IMR-90 (cell line): Measurements from ENCODE around the gene CFP. TPM values are rescaled to one million over a fixed set of nuclear protein-coding genes. Genes with fewer than 3 reads are reported as not detected.

ENCODE experiments used
- ATAC-seq: fragments of 200-7000 bp; cut with Tn5 transposase; 2 replicates; pipeline ENCODE4 v1.9.1; 2020; ENCODE audit warnings: low read depth, mild to moderate bottlenecking, moderate library complexity
- BruUV-seq: library from RNA; stranded (reverse); fragments of 400-500 nt; replicated peaks from 2 replicates; lab custom pipeline; 2021; lab: Mats Ljungman, UMichigan
- CTCF ChIA-PET: fragments of 300-600 bp; formaldehyde crosslinking; extraction: SDS; loops from one replicate; lab custom pipeline; 2021; ENCODE audit warnings: antibody characterized with exemption; lab: Yijun Ruan, JAX
- POLR2A ChIA-PET: fragments of 300-600 bp; sonication (Branson Sonifier 250); formaldehyde crosslinking; loops from one replicate; lab custom pipeline; 2022; ENCODE audit warnings: antibody characterized with exemption; ENCODE audit not compliant: unreplicated experiment; lab: Charles Lee
- DNase-seq: peaks from one replicate; pipeline ENCODE4 v3.0.0; 2013
- H2AFZ ChIP-seq: replicated peaks from 2 replicates; pipeline ENCODE3; 2013; ENCODE audit warnings: low read length, mild to moderate bottlenecking; ENCODE audit not compliant: poor library complexity
- H2AK5ac ChIP-seq: 2 replicates; pipeline ENCODE4 v1.6.1; 2013; ENCODE audit warnings: low read depth, low read length, inconsistent platforms
- H2AK9ac ChIP-seq: replicated peaks from 2 replicates; pipeline ENCODE3; 2013; ENCODE audit warnings: mild to moderate bottlenecking, low read depth, low read length, moderate library complexity; ENCODE audit not compliant: poor library complexity
- H2BK120ac ChIP-seq: 2 replicates; pipeline ENCODE4 v1.6.1; 2013; ENCODE audit warnings: low read depth, low read length, inconsistent platforms
- H2BK15ac ChIP-seq: 3 replicates; pipeline ENCODE4 v1.6.1; 2013; ENCODE audit warnings: low read depth, low read length, inconsistent platforms
- H2BK20ac ChIP-seq: 2 replicates; pipeline ENCODE4 v1.6.1; 2013; ENCODE audit warnings: low read depth, mild to moderate bottlenecking, inconsistent platforms, low read length, moderate library complexity
- H2BK5ac ChIP-seq: 2 replicates; pipeline ENCODE4 v1.6.1; 2013; ENCODE audit warnings: mild to moderate bottlenecking, low read depth, low read length, inconsistent platforms; ENCODE audit not compliant: poor library complexity, severe bottlenecking
- H3K14ac ChIP-seq: replicated peaks from 2 replicates; pipeline ENCODE4 v1.6.1; 2013; ENCODE audit warnings: low read depth, low read length, inconsistent platforms
- H3K18ac ChIP-seq: 2 replicates; pipeline ENCODE4 v1.6.1; 2013; ENCODE audit warnings: low read depth, low read length, control low read depth
- H3K23ac ChIP-seq: 2 replicates; pipeline ENCODE4 v1.6.1; 2013; ENCODE audit warnings: low read depth, low read length, inconsistent platforms
- H3K27ac ChIP-seq: 2 replicates; pipeline ENCODE4 v1.5.1; 2013; ENCODE audit warnings: mild to moderate bottlenecking, control low read depth, low read length; ENCODE audit not compliant: insufficient read depth
- H3K27me3 ChIP-seq: 2 replicates; pipeline ENCODE4 v1.6.1; 2013; ENCODE audit warnings: low read length; ENCODE audit not compliant: control insufficient read depth, insufficient read depth
- H3K36me3 ChIP-seq: 2 replicates; pipeline ENCODE4 v1.6.1; 2013; ENCODE audit warnings: low read length, mixed read lengths; ENCODE audit not compliant: control insufficient read depth, insufficient read depth
- H3K4ac ChIP-seq: 2 replicates; pipeline ENCODE4 v1.6.1; 2013; ENCODE audit warnings: low read depth, low read length, inconsistent platforms
- H3K4me1 ChIP-seq: 2 replicates; pipeline ENCODE4 v1.6.1; 2013; ENCODE audit warnings: low read length, mixed read lengths; ENCODE audit not compliant: control insufficient read depth, insufficient read depth
- H3K4me2 ChIP-seq: 2 replicates; pipeline ENCODE4 v1.6.1; 2013; ENCODE audit warnings: low read depth, mild to moderate bottlenecking, control low read depth, low read length, moderate library complexity
- H3K4me3 ChIP-seq: 2 replicates; pipeline ENCODE4 v1.5.1; 2013; ENCODE audit warnings: low read depth, mild to moderate bottlenecking, control low read depth, low read length, moderate library complexity; ENCODE audit not compliant: insufficient read depth
- H3K56ac ChIP-seq: 2 replicates; pipeline ENCODE4 v1.6.1; 2013; ENCODE audit warnings: low read length, inconsistent platforms; ENCODE audit not compliant: insufficient read depth; ENCODE audit errors: extremely low read depth
- H3K79me1 ChIP-seq, 2 experiments: 2 replicates each; pipeline ENCODE4 v1.6.1; 2013; ENCODE audit warnings: low read length in 2 of 2, inconsistent platforms in 1 of 2, low read depth in 1 of 2
- H3K9ac ChIP-seq: 2 replicates; pipeline ENCODE4 v1.6.1; 2013; ENCODE audit warnings: low read depth, low read length, control low read depth
- H3K9me1 ChIP-seq: 2 replicates; pipeline ENCODE4 v1.6.1; 2013; ENCODE audit warnings: low read length, inconsistent platforms; ENCODE audit not compliant: insufficient read depth
- H3K9me3 ChIP-seq: 2 replicates; pipeline ENCODE4 v1.6.1; 2013; ENCODE audit warnings: low read length; ENCODE audit not compliant: control insufficient read depth, insufficient read depth
- H4K20me1 ChIP-seq: 2 replicates; pipeline ENCODE4 v1.6.1; 2013; ENCODE audit warnings: low read length, inconsistent platforms; ENCODE audit not compliant: insufficient read depth
- H4K5ac ChIP-seq: 2 replicates; pipeline ENCODE4 v1.6.1; 2013; ENCODE audit warnings: mild to moderate bottlenecking, low read depth, low read length, control low read depth
- H4K8ac ChIP-seq, 2 experiments: 2 replicates each; pipeline ENCODE4 v1.6.1; 2013; ENCODE audit warnings: low read depth in 2 of 2, low read length in 2 of 2, control low read depth in 1 of 2, inconsistent platforms in 1 of 2
- H4K91ac ChIP-seq: 2 replicates; pipeline ENCODE4 v1.6.1; 2013; ENCODE audit warnings: low read depth, low read length, inconsistent platforms; ENCODE audit not compliant: insufficient read depth
- BHLHE40 ChIP-seq: fragments of 150-350 bp; IDR thresholded peaks from 2 replicates; pipeline ENCODE4 v1.6.1; 2016; ENCODE audit warnings: mild to moderate bottlenecking, low read depth, low read length
- CHD1 ChIP-seq: IDR thresholded peaks from 2 replicates; pipeline ENCODE4 v1.6.1; 2012; ENCODE audit warnings: low read depth, low read length, improper control_type of control experiment
- FOS ChIP-seq: fragments of 150-350 bp; IDR thresholded peaks from 2 replicates; pipeline ENCODE4 v1.6.1; 2016; ENCODE audit warnings: low read depth, low read length
- MAFK ChIP-seq: IDR thresholded peaks from 2 replicates; pipeline ENCODE4 v1.6.1; 2012; ENCODE audit warnings: low read depth, low read length, improper control_type of control experiment
- NFE2L2 ChIP-seq: fragments of 150-350 bp; IDR thresholded peaks from 2 replicates; pipeline ENCODE4 v1.6.1; 2016; ENCODE audit warnings: low read depth, mild to moderate bottlenecking, low read length
- RAD21 ChIP-seq: IDR thresholded peaks from 2 replicates; pipeline ENCODE4 v1.6.1; 2012; ENCODE audit warnings: low read length, improper control_type of control experiment
- RCOR1 ChIP-seq: IDR thresholded peaks from 2 replicates; pipeline ENCODE4 v1.6.1; 2012; ENCODE audit warnings: mild to moderate bottlenecking, low read length, improper control_type of control experiment; ENCODE audit not compliant: insufficient replicate concordance
- RFX5 ChIP-seq: IDR thresholded peaks from 2 replicates; pipeline ENCODE4 v1.8.0; 2012; ENCODE audit warnings: low read depth, mild to moderate bottlenecking, low read length, moderate library complexity
- WGBS, 2 experiments: methylation state at CpG; one replicate each; pipeline versions ENCODE4 v1.1.5 to v1.1.7; 2013; ENCODE audit warnings: missing lambda C conversion rate in 2 of 2; ENCODE audit not compliant: insufficient read length in 1 of 2; ENCODE audit errors: extremely low coverage in 2 of 2; 5-methylcytosine and 5-hydroxymethylcytosine counted together
- dilution Hi-C: fragments of 300-500 bp; cut with HindIII; formaldehyde crosslinking; loops from one replicate; pipeline ENCODE4 v1.14.3; 2018; ENCODE audit warnings: low sequenced_read_pairs; ENCODE audit not compliant: unreplicated experiment
- in situ Hi-C: fragments of 300-500 bp; cut with MboI; formaldehyde crosslinking; loops from 3 replicates; pipeline ENCODE4 v1.14.3; 2019; ENCODE audit warnings: low sequenced_read_pairs, inconsistent platforms, mixed read lengths
- intact Hi-C: fragments of 100-400 bp; cut with micrococcal nuclease; formaldehyde crosslinking; loops from 2 replicates; pipeline ENCODE4 v1.10.0; 2022
- polyA plus RNA-seq, 3 experiments: library from polyadenylated mRNA; depleted of rRNA; stranded (reverse); fragments of >200 nt; gene quantifications; 2 replicates each; pipeline ENCODE4 v1.2.3, GENCODE V29; 2012; ENCODE audit warnings: low replicate concordance in 1 of 3
- total RNA-seq: library from RNA; depleted of rRNA; stranded (reverse); fragments of >200 nt; gene quantifications from 2 replicates; pipeline ENCODE4 v1.2.3, GENCODE V29; 2012
- TF ChIP-seq, protein P1 (sequence below): conservative IDR thresholded peaks from 2 replicates; pipeline ENCODE4 v1.5.1; 2012; ENCODE audit warnings: mild to moderate bottlenecking, low read depth, low read length, improper control_type of control experiment
- TF ChIP-seq, protein P2 (sequence below): fragments of 150-350 bp; IDR thresholded peaks from 2 replicates; pipeline ENCODE4 v1.6.1; 2016; ENCODE audit warnings: low read depth, mild to moderate bottlenecking, low read length, moderate library complexity, borderline replicate concordance

The CFP gene
- total and polyA plus RNA-seq, 2 of the 4 experiments (the other 2 are of a cell fraction) = under 0.01 to 0.14 TPM

DNA sequence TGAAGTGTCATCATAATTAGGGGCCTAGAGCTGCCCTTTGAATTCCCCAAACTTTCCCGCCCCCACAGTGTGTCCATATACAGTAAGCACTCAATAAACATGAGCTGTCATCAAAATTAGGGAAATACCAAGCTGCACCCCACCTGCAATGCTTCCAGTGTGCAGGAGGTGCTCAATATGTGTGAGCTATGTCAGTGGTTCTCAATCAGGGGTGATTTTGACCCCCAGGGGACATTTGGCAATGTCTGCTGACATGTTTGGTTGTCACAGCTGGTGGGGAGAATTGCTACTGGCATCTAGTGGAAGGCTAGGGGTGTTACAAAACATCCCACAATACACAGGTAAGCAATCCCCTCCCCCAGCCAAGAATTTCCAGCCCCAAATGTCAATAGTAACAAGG, 748 bp downstream of the CFP start:
- in situ Hi-C loops (loop anchor here (25.0 kb wide), 1 partner anchor 417 kb away; the partner anchor contains the start of gene CDK16), dilution Hi-C loops (no loop called here), intact Hi-C loops (no loop called here)
- no peak overlapping the region for H3K9ac ChIP-seq
- H3K18ac ChIP-seq = no peak overlapping the region
- H3K56ac ChIP-seq = no peak overlapping the region
- TF ChIP-seq RFX5 (no peak), MAFK (no peak), BHLHE40 (no peak), RCOR1 (no peak), RAD21 (no peak), CHD1 (no peak), FOS (no peak), NFE2L2 (no peak)
- TF ChIP-seq, protein P1, sequence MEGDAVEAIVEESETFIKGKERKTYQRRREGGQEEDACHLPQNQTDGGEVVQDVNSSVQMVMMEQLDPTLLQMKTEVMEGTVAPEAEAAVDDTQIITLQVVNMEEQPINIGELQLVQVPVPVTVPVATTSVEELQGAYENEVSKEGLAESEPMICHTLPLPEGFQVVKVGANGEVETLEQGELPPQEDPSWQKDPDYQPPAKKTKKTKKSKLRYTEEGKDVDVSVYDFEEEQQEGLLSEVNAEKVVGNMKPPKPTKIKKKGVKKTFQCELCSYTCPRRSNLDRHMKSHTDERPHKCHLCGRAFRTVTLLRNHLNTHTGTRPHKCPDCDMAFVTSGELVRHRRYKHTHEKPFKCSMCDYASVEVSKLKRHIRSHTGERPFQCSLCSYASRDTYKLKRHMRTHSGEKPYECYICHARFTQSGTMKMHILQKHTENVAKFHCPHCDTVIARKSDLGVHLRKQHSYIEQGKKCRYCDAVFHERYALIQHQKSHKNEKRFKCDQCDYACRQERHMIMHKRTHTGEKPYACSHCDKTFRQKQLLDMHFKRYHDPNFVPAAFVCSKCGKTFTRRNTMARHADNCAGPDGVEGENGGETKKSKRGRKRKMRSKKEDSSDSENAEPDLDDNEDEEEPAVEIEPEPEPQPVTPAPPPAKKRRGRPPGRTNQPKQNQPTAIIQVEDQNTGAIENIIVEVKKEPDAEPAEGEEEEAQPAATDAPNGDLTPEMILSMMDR = no peak
- TF ChIP-seq, protein P2, sequence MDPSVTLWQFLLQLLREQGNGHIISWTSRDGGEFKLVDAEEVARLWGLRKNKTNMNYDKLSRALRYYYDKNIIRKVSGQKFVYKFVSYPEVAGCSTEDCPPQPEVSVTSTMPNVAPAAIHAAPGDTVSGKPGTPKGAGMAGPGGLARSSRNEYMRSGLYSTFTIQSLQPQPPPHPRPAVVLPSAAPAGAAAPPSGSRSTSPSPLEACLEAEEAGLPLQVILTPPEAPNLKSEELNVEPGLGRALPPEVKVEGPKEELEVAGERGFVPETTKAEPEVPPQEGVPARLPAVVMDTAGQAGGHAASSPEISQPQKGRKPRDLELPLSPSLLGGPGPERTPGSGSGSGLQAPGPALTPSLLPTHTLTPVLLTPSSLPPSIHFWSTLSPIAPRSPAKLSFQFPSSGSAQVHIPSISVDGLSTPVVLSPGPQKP = no peak
- POLR2A ChIA-PET = no interaction called here
- H3K27me3 ChIP-seq = no peaks in the 10 kb centered on the region; the same call in 1 of the 2 replicates
- no peak overlapping the region for H3K14ac ChIP-seq
- no peak overlapping the region for H3K27ac ChIP-seq
- no peak overlapping the region for H3K4me2 ChIP-seq
- no peaks in the 10 kb centered on the region; the same call in 1 of the 2 replicates for H4K20me1 ChIP-seq
- H4K91ac ChIP-seq = no peak overlapping the region
- no peak overlapping the region for H2AK9ac ChIP-seq
- H3K4me1 ChIP-seq = no peaks in the 10 kb centered on the region
- CTCF ChIA-PET = no interaction called here
- no peaks in the 10 kb centered on the region; the same call in 1 of the 2 replicates for H3K36me3 ChIP-seq
- H2BK15ac ChIP-seq = no peak overlapping the region
- no peak overlapping the region for H3K4ac ChIP-seq
- no peak overlapping the region for H3K4me3 ChIP-seq
- no peak overlapping the region for H2AK5ac ChIP-seq
- no TSS peak for BruUV-seq
- DNase-seq (no peak), ATAC-seq (no peak)
- H4K8ac ChIP-seq = no peak overlapping the region
- H2BK5ac ChIP-seq = no peak overlapping the region
- H2BK120ac ChIP-seq = no peak overlapping the region
- no peak overlapping the region for H4K5ac ChIP-seq
- H3K23ac ChIP-seq = no peak overlapping the region
- H3K79me1 ChIP-seq = no peaks in the 10 kb centered on the region
- no peak overlapping the region for H2BK20ac ChIP-seq
- WGBS, 2 experiments = no CpG with 5 or more reads among the region's 1 CpG
- H3K9me3 ChIP-seq = no peaks in the 10 kb centered on the region
- no peak overlapping the region for H2AFZ ChIP-seq
- no peaks in the 10 kb centered on the region for H3K9me1 ChIP-seq
